SK-N-SH treated with all-trans-retinoic acid at 6 μM for 48 hours (cell line): ENCODE data around the gene ARHGEF40.
A peak's percentile ranks its signal among the peaks of the same experiment; 100 is the strongest.

Source experiments
- ATAC-seq: fragments of 200-7000 bp; cut with Tn5 transposase; 3 replicates; pipeline ENCODE4 v1.9.1; 2020; ENCODE audit warnings: mild to moderate bottlenecking, moderate library complexity
- BACH2 ChIP-seq: fragments of 250-450 bp; sonication (Bioruptor Pico); IDR thresholded peaks from 2 replicates; pipeline ENCODE4 v1.9.0; 2021; ENCODE audit warnings: mild to moderate bottlenecking, borderline replicate concordance
- CREB5 ChIP-seq: fragments of 250-450 bp; sonication (Bioruptor Pico); IDR thresholded peaks from 2 replicates; pipeline ENCODE4 v1.5.1; 2020; ENCODE audit warnings: low read depth, mild to moderate bottlenecking, moderate library complexity
- CSDC2 ChIP-seq: fragments of 250-450 bp; sonication (Bioruptor Pico); IDR thresholded peaks from 2 replicates; pipeline ENCODE4 v1.5.0; 2020; ENCODE audit warnings: mild to moderate bottlenecking, moderate library complexity
- CSRNP3 ChIP-seq: fragments of 250-450 bp; sonication (Bioruptor Pico); IDR thresholded peaks from 2 replicates; pipeline ENCODE4 v1.5.1; 2021; ENCODE audit warnings: mild to moderate bottlenecking, moderate library complexity
- ESRRG ChIP-seq: fragments of 250-450 bp; sonication (Bioruptor Pico); IDR thresholded peaks from 2 replicates; pipeline ENCODE4 v1.6.1; 2021; ENCODE audit warnings: mild to moderate bottlenecking
- GLIS3 ChIP-seq: fragments of 250-450 bp; sonication (Bioruptor Pico); IDR thresholded peaks from 2 replicates; pipeline ENCODE4 v1.5.0; 2020; ENCODE audit warnings: mild to moderate bottlenecking, moderate library complexity
- ISL1 ChIP-seq: fragments of 250-450 bp; sonication (Bioruptor Pico); IDR thresholded peaks from 2 replicates; pipeline ENCODE4 v2.1.2; 2022; ENCODE audit warnings: mild to moderate bottlenecking, moderate library complexity
- OSR1 ChIP-seq: fragments of 250-450 bp; sonication (Bioruptor Pico); IDR thresholded peaks from 2 replicates; pipeline ENCODE4 v1.8.0; 2022; ENCODE audit warnings: moderate library complexity, mild to moderate bottlenecking, inconsistent platforms
- POU6F1 ChIP-seq: fragments of 250-450 bp; sonication (Bioruptor Pico); IDR thresholded peaks from 2 replicates; pipeline ENCODE4 v1.8.0; 2021; ENCODE audit warnings: low read depth, mild to moderate bottlenecking, moderate library complexity, borderline replicate concordance
- PPARA ChIP-seq: fragments of 250-450 bp; sonication (Bioruptor Pico); IDR thresholded peaks from 2 replicates; pipeline ENCODE4 v1.5.0; 2020; ENCODE audit warnings: mild to moderate bottlenecking, borderline replicate concordance
- RARB ChIP-seq: fragments of 250-450 bp; sonication (Bioruptor Pico); IDR thresholded peaks from 2 replicates; pipeline ENCODE4 v1.8.0; 2021; ENCODE audit warnings: mild to moderate bottlenecking, moderate library complexity
- SNAI2 ChIP-seq: fragments of 250-450 bp; sonication (Bioruptor Pico); IDR thresholded peaks from 2 replicates; pipeline ENCODE4 v1.5.0; 2020; ENCODE audit warnings: mild to moderate bottlenecking, moderate library complexity
- TCF4 ChIP-seq: fragments of 250-450 bp; sonication (Bioruptor Pico); IDR thresholded peaks from 2 replicates; pipeline ENCODE4 v1.8.0; 2021; ENCODE audit warnings: mild to moderate bottlenecking, moderate library complexity, borderline replicate concordance
- TOX ChIP-seq: fragments of 250-450 bp; sonication (Bioruptor Pico); IDR thresholded peaks from 2 replicates; pipeline ENCODE4 v1.8.0; 2021; ENCODE audit warnings: mild to moderate bottlenecking, moderate library complexity, borderline replicate concordance
- TSHZ2 ChIP-seq: fragments of 250-450 bp; sonication (Bioruptor Pico); IDR thresholded peaks from 2 replicates; pipeline ENCODE4 v1.5.0; 2020; ENCODE audit warnings: mild to moderate bottlenecking, moderate library complexity
- ZC3H10 ChIP-seq: fragments of 250-450 bp; sonication (Bioruptor Pico); IDR thresholded peaks from 2 replicates; pipeline ENCODE4 v1.5.1; 2021; ENCODE audit warnings: mild to moderate bottlenecking, moderate library complexity
- ZFP3 ChIP-seq: fragments of 250-450 bp; sonication (Bioruptor Pico); IDR thresholded peaks from 2 replicates; pipeline ENCODE4 v1.5.0; 2020; ENCODE audit warnings: mild to moderate bottlenecking, moderate library complexity
- ZFP30 ChIP-seq: fragments of 450-650 bp; formaldehyde crosslinking; IDR thresholded peaks from 2 replicates; pipeline ENCODE4 v1.5.0; 2022; ENCODE audit warnings: mild to moderate bottlenecking, moderate library complexity
- ZNF565 ChIP-seq: fragments of 450-650 bp; formaldehyde crosslinking; conservative IDR thresholded peaks from 2 replicates; pipeline ENCODE4 v1.5.0; 2020; ENCODE audit warnings: low read depth, mild to moderate bottlenecking, moderate library complexity
- ZNF70 ChIP-seq: fragments of 450-650 bp; formaldehyde crosslinking; IDR thresholded peaks from 2 replicates; pipeline ENCODE4 v1.5.0; 2020; ENCODE audit warnings: mild to moderate bottlenecking, moderate library complexity
- ZNF8 ChIP-seq: fragments of 450-650 bp; formaldehyde crosslinking; IDR thresholded peaks from 2 replicates; pipeline ENCODE4 v1.5.0; 2020; ENCODE audit warnings: mild to moderate bottlenecking, moderate library complexity

The ARHGEF40 gene

GRCh38 chr14:21090940-21091663, 21.0 kb downstream of the ARHGEF40 start:
- TF ChIP-seq TSHZ2 (CRISPR knock-in tag), result no peak
- TF ChIP-seq ZNF8, result no peak
- no peak for TF ChIP-seq ESRRG
- TF ChIP-seq ISL1 (CRISPR knock-in tag), result no peak
- TF ChIP-seq ZFP30 (CRISPR knock-in tag), result no peak
- TF ChIP-seq PPARA, result no peak
- no peak for TF ChIP-seq ZNF565
- TF ChIP-seq POU6F1 (CRISPR knock-in tag), result no peak
- no peak for TF ChIP-seq ZC3H10
- TF ChIP-seq TOX, result no peak
- TF ChIP-seq TCF4 (CRISPR knock-in tag), result no peak
- no peak for TF ChIP-seq CREB5 (CRISPR knock-in tag)
- no peak for TF ChIP-seq ZFP3 (CRISPR knock-in tag)
- no peak for TF ChIP-seq SNAI2
- TF ChIP-seq ZNF70 (CRISPR knock-in tag), result no peak
- TF ChIP-seq CSRNP3, result no peak
- no peak for TF ChIP-seq GLIS3 (CRISPR knock-in tag)
- no peak for TF ChIP-seq BACH2
- no peak for TF ChIP-seq RARB (CRISPR knock-in tag)
- TF ChIP-seq, all 23 proteins: peak for 0
- ATAC-seq, result no peak

- TF ChIP-seq ISL1 (CRISPR knock-in tag) (no peak), CREB5 (CRISPR knock-in tag) (no peak), BACH2 (no peak)
- ATAC-seq, result no peak
Measured at GRCh38 chr14:21091821-21092272, 21.7 kb downstream of the ARHGEF40 start.

- TF ChIP-seq OSR1 (CRISPR knock-in tag), result no peak
- peak; percentile 81; the same call in 1 of the 2 replicates for TF ChIP-seq GLIS3 (CRISPR knock-in tag)
- TF ChIP-seq TSHZ2 (CRISPR knock-in tag), result 0 out of 2 replicates have a peak, but pooled peaks have one; percentile 29
- no peak for TF ChIP-seq ISL1 (CRISPR knock-in tag)
- TF ChIP-seq POU6F1 (CRISPR knock-in tag), result no peak
- TF ChIP-seq SNAI2, result no peak
- 0 out of 2 replicates have a peak, but pooled peaks have one; percentile 16 for TF ChIP-seq CSDC2
- ATAC-seq, result peak; percentile 79
Measured at GRCh38 chr14:21092273-21093011, 22.3 kb downstream of the ARHGEF40 start.
